GM21360 (cell line): ENCODE data around the gene SHISA7.

Source experiments
- ATAC-seq: cut with Tn5 transposase; IDR thresholded peaks from one replicate; pipeline ENCODE4 v1.9.1; 2021; ENCODE audit warnings: mild to moderate bottlenecking, moderate library complexity; ENCODE audit not compliant: unreplicated experiment

Gene SHISA7

DNA sequence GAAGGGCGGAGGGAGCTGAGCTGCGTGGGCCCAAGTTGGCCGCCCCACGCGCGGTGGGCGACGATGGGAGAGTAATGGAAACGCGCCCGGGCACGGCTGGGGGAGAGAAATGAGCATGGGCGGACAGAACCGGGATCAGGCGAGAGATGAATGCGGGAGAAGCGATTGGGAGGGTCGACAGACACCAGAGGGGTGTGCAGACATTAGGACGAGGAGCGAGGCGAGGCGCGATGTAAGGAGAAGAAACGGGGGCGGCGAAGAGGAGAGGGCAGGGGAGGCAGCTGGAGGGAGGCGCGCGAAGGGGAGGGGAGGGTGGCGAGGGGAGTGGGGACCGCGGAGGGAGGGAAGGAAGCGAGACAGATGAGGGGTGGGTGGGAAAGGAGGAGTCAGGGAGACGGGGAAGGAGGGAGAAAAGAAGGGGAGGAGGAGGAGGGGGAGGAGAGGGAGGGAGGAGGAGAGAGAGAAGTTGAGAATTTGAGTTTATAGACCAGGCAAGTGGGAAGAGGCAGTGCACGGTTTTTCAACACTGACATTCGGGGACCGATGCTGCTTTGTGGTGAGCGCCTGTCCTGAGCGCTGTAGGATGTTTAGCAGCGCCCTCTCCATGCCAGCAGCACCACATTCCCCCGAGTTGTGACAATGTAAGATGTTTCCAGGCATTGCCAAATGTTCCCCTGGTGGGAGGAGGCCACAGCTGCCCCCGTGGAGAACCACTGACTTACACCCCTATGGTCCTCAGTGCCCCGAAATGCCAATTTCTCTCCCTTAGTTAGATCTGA, at the start of gene SHISA7:
SHISA7 (minus strand) TSS at position 256 of the 779 bp plus-strand sequence. CDS start 437 bp downstream, outside the sequence.
- ATAC-seq = no peak

DNA sequence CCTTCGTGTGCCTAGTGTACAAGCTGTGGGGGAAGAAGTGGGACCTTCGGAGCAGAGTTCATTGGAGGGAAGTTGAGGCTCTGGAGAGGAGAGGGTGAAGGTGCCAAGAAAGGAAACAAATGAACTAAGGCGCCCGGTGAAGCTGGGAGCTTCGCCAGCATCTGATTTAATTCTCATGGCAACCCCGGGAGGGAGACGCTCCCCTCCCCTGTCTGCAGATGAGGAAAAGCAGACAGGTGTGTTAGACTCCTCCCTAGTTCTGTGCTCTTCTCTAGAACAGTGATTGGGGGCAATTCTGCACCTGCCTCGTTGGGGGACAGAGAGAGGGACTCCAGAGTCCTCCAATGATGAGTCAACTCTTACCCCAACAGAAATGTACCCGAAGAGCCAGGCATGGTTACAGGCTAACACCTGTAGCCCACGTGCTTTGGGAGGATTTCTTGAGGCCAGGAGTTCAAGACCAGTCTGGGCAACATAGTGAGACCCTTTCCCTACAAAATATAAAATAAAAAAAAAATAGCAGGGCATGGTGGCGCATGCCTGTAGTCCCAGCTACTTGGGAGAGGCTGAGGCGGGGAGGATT, 49.4 kb upstream of the SHISA7 start:
- no peak for ATAC-seq

DNA sequence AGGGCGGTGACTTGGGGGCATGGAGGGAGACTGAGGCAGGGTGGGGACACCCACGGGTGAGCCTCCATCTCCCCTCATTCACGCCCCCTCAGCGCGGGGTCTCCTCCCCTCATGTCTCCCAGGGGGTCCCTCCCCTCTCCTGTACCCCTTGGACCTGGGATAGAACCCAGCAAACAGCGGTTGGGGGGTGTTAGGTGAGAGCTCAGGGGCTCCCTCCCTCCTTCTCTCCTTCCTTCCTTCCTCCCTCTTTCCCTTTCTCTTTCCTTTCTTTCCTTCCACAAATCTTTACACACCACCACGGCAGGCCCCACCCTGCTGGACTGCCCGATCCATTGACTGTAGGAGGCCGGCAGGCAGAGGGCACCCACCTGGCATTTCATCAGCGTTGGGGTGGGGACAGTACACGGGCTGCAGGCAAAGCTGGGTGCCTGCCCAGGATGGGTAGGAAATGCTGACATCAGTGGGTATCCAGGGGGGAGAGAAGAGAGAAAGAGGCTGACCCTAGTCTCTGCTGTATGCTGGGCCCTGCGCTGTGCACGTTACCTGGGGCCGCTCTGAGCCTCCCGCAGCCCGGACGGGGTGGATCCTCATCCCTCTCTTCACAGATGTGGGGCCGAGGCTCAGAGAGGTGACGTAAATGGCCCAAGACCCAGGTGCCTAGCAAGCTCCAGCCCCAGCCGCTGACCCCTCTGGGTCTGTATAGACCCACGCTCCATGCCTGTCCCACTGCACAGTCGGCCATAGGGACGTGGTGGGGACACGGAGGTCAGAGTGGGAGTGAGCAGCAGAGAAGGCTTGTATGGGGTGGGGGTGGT, 48.7 kb upstream of the SHISA7 start:
- no peak for ATAC-seq

DNA sequence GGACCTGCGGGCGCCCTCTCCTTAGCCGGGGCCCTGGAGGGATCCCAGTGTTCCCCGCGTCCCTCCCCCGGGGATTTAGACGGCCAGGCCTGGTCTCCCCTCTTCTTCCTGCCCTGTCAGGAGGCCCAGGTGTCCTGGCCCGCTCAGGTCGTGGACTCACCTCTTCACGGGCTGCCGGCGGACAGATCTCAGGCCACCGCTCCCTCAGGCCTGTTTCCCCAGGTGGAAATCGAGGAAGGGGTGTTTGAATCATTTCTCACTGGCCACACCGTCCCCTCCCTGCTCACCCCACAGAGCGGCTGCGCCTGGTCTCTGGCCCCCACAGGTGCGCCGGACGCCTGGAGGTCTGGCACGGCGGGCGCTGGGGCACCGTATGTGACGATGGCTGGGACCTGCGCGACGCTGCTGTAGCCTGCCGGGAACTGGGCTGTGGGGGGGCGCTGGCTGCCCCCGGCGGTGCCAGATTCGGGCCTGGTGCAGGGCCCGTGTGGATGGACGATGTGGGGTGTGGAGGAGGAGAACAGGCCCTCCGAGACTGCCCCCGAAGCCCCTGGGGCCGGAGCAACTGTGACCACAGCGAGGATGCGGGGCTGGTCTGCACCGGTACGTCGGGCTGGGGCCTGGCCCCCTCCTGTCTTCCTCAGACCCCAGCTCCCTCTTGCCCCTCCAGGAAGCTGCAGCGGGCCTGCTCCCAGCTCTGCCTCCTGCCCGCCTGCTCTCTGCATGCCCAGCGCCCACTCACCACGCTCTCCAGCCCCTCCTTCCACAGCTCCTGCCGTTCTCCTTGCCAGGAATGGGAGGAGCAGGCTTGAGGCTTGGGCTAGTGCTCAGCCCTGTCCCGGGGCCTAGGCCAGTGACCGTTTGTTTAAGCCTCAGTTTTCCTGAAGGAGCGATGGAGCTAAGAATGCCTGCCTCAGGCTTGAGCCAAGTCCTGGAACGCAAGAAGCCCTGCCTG, 47.7 kb upstream of the SHISA7 start:
- ATAC-seq = no peak

DNA sequence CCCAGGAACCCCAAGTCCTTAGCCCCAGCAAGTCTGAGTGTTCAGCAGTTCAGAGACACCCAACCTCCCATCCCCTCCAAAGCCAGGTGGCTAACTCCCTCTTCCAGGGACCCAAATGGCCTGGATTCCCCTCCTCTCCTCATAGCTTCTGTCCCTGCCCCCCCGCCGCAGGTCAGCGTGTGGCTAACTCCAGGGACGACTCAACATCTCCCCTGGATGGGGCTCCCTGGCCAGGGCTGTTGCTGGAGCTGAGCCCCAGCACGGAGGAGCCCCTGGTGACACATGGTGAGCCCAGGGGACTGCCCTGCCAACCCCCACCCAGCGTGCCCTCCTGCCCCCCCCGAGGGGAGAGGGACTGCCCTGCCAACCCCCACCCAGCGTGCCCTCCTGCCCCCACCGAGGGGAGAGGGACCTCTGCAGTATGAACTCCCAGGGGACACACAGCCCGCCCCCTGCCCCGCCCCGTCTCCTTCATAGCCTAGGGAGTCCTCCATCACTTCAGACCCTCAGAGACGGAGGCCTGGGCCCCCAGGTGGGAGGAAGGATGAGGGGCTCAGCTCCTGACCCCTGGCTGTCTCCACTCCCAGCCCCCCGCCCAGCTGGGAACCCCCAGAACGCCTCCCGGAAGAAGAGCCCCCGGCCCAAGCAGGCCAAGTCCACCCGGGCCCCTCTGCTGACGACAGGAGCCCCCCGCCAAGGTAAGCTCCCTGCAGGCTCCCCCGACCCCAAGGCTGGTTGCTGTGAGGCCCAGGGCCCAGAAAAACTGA, 46.8 kb upstream of the SHISA7 start:
- ATAC-seq = no peak

DNA sequence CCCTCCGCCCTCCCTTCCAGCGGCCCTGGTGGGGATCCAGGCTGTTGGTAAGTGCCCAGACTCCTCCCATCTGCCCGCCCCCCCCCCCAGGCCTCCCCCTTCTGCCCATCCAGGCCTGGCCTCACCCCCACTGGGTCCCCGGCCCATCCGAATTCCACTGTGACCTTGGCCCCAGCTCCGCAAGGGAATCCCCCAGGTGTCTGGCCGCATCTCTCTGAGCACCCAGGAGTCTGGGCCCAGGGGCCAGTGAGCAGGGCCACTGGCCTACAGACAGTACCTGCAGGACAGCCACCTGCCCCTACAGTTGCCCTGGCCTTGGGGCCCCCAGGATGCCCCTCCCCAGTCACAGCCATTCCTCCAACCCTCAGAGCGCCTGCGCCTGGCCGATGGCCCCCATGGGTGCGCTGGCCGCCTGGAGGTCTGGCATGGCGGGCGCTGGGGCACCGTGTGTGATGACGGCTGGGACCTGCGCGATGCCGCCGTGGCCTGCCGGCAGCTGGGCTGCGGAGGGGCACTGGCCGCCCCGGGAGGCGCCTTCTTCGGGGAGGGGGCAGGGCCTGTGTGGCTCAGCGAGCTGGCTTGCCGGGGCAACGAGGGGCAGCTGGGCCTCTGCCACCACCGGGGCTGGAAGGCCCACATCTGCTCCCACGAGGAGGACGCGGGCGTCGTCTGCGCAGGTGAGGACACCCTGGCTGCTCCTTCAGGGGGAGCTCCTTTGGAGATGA, 46.0 kb upstream of the SHISA7 start:
- no peak for ATAC-seq

DNA sequence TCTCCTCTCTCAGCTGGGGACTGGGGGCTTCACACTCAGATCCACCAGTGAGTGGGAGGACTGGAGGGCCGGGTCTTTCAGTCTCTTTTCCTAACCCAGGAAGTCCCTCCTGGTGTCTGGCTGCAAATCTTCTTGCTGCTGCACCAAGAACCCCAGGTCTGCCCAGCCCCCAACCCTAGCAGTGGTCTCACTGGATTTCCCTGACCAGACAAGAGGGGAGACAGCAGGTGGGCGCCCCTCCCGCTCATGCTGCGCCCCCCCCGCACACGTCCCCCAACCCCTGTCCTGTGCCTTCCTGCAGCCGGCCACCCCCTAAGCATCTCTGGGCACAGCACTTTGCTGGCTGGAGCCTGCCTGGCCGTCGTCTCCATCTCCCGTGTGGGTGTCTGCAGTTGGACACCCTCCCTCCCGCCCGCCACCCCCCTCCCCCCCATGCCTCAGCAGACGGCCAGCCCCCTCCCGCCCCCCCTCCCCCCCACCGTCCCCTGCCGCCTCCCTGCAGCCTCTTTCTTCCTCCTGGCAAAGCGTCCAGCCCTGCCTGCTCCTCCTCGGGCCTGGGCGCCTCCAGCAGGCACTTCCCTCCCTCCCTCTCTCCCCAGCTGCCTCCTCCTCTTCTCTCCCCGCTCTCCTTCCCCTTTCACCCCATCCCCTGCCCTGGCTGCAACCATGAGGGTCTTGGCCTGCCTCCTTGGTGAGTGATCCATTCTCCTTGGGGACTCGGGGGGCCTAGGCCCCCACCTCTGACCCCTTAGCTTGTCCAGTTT, 45.0 kb upstream of the SHISA7 start, which contains the start of gene SSC5D:
SSC5D (plus strand) TSS at position 513 of the 764 bp plus-strand sequence; CDS start at position 667, 154 bp downstream.
- ATAC-seq = no peak

DNA sequence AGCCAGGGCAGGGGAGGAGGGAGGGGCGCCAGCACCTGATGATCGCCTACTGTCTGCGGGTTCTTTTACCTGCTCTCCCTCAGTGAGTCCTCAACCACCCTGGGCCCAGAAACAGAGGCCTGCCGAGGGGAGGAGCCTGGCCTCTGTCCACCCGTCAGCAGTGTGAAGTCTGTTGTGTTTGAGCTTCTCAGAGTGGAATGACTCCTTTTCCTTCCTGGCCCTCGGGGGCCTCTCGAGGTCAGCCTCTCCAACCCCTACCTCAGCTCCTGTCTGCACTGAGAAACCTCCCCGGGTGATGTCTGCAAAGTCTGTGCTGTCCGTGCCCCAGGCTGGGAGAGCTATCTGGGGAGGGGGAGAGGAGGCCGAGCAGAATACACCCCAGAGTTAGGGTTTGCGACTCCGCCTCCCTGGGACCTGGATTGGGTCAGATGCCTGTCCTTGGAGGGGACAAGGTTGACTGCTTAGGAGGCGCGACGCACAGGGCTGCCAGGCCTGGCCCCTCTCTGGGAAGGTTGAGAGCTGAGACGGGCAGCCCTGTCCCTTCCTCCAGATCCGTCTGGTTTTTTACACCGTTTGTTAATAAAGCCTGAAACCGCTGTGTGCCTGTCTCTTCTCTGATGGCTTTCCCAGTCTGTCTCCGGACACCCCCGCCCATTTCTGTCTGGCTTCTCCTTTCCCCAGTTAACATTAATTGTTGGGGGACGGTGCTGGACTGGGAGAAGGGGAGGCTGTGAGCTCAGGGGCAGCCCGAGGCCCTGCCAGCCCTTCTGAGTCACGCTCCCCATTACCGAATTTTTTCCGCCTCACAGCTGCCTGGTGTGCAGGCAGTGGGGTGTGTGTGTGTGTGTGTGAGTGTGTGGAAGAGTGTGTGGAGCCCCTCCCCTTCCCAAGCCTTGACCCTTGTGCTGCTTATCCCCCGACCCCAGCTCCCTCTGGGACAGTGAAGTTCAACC, 44.1 kb upstream of the SHISA7 start:
- no peak for ATAC-seq

DNA sequence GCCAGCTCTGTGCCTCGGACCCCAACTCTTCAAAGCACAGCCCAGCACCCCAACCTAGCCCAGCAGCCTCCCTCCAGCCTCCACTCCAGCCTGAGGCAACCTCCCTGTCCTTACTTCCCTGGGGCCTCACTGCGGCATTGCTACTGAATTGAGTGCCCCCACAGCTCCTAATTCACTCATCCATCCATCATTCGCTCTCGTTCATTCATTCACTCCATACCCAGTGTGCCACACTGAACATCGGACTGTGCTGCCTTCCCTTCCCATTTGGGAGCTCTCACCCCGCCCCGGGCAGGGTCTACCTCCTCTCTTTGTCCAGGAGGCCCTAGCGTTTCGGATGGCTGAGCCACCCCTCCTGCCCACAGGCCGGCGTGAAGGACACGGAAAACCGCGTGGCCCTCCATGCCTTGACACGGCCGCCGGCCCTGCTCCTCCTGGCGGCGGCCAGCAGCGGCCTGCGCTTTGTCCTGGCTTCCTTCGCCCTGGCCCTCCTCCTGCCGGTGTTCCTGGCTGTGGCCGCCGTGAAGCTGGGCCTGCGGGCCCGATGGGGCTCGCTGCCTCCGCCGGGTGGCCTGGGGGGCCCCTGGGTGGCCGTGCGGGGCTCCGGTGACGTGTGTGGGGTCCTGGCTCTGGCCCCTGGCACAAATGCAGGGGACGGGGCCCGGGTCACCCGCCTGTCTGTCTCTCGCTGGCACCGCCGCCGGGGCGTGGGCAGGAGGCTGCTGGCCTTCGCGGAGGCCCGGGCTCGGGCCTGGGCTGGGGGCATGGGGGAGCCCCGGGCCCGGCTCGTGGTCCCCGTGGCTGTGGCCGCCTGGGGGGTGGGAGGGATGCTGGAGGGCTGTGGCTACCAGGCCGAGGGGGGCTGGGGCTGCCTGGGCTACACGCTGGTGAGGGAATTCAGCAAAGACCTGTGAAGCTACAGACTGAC, 43.2 kb upstream of the SHISA7 start:
- ATAC-seq = no peak

DNA sequence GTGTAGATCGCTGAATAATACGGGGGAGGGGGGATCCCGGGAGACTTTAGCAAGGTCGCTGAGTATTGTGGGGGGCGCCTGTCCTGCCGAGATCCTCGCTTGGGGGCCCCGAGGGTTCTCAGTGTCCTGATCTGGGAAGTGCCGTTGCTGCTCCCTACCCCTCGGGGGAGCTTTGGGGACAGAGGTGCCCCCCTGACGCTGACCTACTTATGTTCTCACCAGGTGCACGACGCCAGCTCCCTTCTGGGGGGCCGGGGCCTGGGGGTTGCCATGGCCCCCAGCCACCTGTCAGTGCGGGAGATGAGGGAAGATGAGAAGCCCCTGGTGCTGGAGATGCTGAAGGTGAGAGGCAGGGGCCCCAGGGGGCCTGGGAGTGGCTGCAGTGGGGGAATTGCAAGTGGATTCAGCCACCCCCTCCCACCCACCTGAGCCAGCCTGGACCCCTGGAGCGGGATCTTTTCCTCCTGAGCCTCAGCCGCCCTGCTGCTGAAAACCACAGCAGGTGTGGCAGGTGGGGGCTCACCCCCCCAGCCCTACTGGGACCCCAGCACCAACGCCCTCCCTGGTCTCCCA, 42.4 kb upstream of the SHISA7 start:
- no peak for ATAC-seq

DNA sequence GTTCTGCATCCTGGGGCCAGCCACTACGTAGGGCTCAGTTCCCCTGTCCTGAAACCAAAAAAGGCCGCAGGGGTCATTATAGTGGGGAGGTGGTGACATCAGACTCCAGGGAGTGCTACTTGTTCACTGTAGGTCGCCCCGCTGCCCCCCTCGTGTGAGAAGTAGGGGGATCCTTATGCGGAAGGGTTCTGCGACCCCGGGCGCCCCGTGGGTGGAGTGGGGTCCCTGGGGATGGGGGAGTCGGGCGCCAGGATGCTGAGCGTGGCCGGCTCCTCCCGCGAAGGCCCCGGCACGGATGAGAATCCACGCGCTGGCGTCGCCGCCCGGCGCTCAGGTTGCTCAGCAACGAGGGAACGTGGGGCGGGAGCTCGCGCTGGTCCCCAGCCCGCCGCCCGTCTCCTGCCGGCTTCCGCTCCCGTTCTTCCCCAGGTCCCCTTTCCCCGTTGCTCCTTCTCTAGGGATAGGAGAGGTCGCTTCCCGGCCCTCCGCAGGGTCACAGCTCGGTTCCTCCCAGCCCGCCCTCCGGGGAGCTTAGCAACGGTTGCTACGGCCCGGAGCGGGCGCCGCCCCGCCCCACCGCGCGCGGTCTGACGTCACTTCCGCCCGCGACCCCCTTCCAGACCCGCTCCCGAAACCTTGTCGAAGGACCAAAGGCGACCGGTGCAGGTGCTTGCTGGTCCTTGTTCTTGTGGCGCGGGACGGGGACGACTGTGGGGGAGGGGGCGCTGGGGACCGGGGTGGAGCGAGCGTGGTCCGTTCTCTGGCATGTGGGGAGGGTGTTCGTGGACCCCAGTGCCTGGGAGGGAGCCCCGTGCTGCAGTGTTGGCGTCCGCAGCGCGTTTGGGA, 41.7 kb upstream of the SHISA7 start, which contains the start of gene NAT14:
NAT14 (plus strand) TSS at position 596 of the 846 bp plus-strand sequence. CDS start 521 bp downstream, outside the sequence.
- peak; percentile 63 for ATAC-seq

DNA sequence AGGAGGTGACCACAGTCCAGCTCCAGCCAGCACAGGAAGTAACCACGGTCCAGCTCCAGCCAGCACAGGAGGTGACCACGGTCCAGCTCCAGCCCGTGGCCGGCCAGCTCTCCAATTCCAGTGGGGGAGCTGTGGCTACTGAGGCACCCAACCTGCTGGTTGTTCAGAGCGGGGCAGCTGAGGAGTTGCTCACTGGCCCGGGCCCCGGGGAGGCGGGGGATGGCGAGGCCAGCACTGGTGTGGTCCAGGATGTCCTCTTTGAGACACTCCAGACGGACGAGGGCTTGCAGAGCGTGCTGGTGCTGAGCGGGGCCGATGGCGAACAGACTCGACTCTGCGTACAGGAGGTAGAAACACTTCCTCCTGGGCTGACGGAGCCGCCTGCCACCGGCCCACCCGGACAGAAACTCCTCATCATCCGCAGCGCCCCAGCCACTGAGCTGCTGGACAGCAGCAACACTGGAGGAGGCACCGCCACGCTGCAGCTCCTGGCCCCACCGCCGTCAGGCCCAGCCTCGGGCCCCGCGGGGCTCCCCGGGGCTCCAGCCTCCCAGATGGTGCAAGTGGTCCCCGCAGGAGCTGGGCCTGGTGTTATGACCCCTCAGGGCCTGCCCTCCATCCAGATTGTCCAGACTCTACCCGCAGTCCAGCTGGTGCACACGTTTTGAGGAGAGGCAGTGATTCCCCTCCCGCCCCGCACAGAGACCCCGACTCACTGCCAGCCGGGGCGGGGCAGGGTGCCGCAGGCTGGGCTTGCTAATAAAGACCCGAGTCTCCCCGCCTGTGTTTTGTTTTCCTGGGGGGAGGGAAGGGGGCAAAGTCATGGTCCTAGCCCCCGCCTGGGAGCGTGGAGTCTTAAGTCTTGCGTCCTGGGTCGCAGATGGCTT, 40.8 kb upstream of the SHISA7 start:
- no peak for ATAC-seq

DNA sequence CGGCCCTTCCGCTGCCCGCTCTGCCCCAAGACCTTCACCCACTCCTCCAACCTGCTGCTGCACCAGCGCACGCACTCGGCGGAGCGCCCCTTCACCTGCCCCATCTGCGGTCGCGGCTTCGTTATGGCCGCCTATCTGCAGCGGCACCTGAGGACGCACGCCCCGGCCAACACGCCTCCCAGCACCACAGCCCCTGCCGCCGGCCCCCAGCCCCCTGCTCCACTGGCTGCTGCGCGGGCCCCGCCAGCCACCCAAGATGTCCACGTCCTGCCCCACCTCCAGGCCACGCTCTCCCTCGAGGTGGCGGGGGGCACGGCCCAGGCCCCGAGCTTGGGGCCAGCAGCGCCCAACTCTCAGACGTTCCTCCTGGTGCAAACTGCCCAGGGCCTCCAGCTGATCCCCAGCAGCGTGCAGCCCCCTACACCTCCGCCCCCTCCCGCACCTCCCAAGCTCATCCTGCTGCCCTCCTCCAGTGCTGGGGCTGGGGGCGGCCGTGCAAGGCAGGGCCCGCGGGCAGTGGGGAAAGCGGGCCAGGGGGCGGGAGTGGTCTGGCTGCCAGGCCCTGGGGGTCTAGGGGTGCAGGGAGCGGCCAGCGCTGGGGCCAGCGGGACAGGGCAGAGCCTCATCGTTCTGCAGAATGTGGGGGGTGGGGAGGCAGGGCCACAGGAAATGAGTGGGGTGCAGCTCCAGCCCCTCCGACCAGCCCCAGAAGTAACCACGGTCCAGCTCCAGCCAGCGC, 40.0 kb upstream of the SHISA7 start:
- ATAC-seq = no peak
